ENCODE measurements around the gene WNT5A. TPM values are rescaled to one million over a fixed set of nuclear protein-coding genes. Genes with fewer than 3 reads are reported as not detected.

The WNT5A gene
- total and polyA plus RNA-seq, 9 of the 15 experiments (the other 6 are each of a cell fraction or from before 2014, with no cell fraction given) = 0.11 TPM; not detected in 8

GRCh38 chr3:55427739-55428138, 59.4 kb downstream of the WNT5A start:
- no peak for ATAC-seq
- in situ Hi-C loops (cut with MboI) = no loop called here
- TF ChIP-seq MECOM (CRISPR knock-in tag; IDR thresholded peaks at IDR 0.05) (no peak), KLF16 (IDR thresholded peaks at IDR 0.05) (no peak), NONO (IDR thresholded peaks at IDR 0.05; ENCODE audit: low read depth in 2 of 2, low read length in 1 of 2) (no peak), MGA (IDR thresholded peaks at IDR 0.05) (no peak), ZNF280A (IDR thresholded peaks at IDR 0.05; ENCODE audit: low read depth, partially characterized antibody) (no peak), COPS2 (conservative IDR thresholded peaks at IDR 0.05) (no peak), SRF (CRISPR knock-in tag; IDR thresholded peaks at IDR 0.05) (no peak), CREB5 (CRISPR knock-in tag; IDR thresholded peaks at IDR 0.05) (no peak), ARNT (IDR thresholded peaks at IDR 0.05) (no peak)

More at GRCh38 chr3:55427739-55428138, 59.4 kb downstream of the WNT5A start:
- no peak overlapping the region for H3K4me2 ChIP-seq (ENCODE audit: insufficient read depth, low read length)
- H3K9me3 ChIP-seq (replicated peaks; ENCODE audit: control insufficient read depth, insufficient read depth, low read depth, low read length) = no peaks in the 10 kb centered on the region
- no peaks in the 10 kb centered on the region for H3K9me1 ChIP-seq (ENCODE audit: control insufficient read depth, insufficient read depth, low read length)
- H2AFZ ChIP-seq (ENCODE audit: low read depth, low read length) = no peak overlapping the region
- ChIA-PET CTCF (ENCODE audit: low intra/inter-chr PET ratio) (no interaction called here), POLR2A (no interaction called here)
- H3K27ac ChIP-seq (ENCODE audit: extremely low read depth, low read depth, low read length) = no peak overlapping the region
- no peaks in the 10 kb centered on the region for H3K79me2 ChIP-seq (ENCODE audit: control insufficient read depth, insufficient read depth, low read length)
- H3K4me1 ChIP-seq (replicated peaks in 1 of 2; ENCODE audit: control insufficient read depth in 2 of 2, insufficient read depth in 2 of 2, low read length in 2 of 2) = no peaks in the 10 kb centered on the region
- intact Hi-C loops (cut with micrococcal nuclease) = no loop called here
- BruUV-seq (replicated peaks) = no TSS peak
- H4K20me1 ChIP-seq (replicated peaks; ENCODE audit: control insufficient read depth, insufficient read depth, low read length) = no peaks in the 10 kb centered on the region
- no peaks in the 10 kb centered on the region for H3K27me3 ChIP-seq (ENCODE audit: control insufficient read depth in 2 of 2, insufficient read depth in 2 of 2, low read length in 2 of 2)
- no peak overlapping the region for H3K9ac ChIP-seq (ENCODE audit: insufficient read depth in 1 of 2, low read depth in 2 of 2, low read length in 2 of 2)
- no peak for DNase-seq (ENCODE audit: extremely low read depth in 1 of 4, low spot score in 3 of 4)
- H3K4me3 ChIP-seq = no peak overlapping the region
- no peak for FAIRE-seq
- WGBS (ENCODE audit: insufficient coverage, low coverage, missing lambda C conversion rate) = 0% methylated on average over 3 of the region's 5 CpGs
- H3K36me3 ChIP-seq (ENCODE audit: control insufficient read depth, insufficient read depth, low read length) = no peaks in the 10 kb centered on the region

Data from K562 (cell line).